Astrocyte of the cerebellum (primary cell): ENCODE measurements around the gene SDSL.

Experiments used
- DNase-seq: peaks from one replicate; pipeline ENCODE4 v3.0.0-alpha.2; 2011; ENCODE audit warnings: low read depth
- H3K4me3 ChIP-seq: 2 replicates; pipeline ENCODE4 v1.5.1; 2011; ENCODE audit warnings: mild to moderate bottlenecking, low read depth, low read length, moderate library complexity
- in situ Hi-C: cut with HindIII; loops from 2 replicates; pipeline ENCODE4 v1.10.0; 2017; ENCODE audit warnings: low sequenced_read_pairs
- TF ChIP-seq, protein P1 (sequence below): IDR thresholded peaks from 2 replicates; pipeline ENCODE4 v1.5.1; 2012; ENCODE audit warnings: low read length, low read depth, moderate library complexity, mild to moderate bottlenecking; ENCODE audit errors: missing control alignments

SDSL gene

DNA sequence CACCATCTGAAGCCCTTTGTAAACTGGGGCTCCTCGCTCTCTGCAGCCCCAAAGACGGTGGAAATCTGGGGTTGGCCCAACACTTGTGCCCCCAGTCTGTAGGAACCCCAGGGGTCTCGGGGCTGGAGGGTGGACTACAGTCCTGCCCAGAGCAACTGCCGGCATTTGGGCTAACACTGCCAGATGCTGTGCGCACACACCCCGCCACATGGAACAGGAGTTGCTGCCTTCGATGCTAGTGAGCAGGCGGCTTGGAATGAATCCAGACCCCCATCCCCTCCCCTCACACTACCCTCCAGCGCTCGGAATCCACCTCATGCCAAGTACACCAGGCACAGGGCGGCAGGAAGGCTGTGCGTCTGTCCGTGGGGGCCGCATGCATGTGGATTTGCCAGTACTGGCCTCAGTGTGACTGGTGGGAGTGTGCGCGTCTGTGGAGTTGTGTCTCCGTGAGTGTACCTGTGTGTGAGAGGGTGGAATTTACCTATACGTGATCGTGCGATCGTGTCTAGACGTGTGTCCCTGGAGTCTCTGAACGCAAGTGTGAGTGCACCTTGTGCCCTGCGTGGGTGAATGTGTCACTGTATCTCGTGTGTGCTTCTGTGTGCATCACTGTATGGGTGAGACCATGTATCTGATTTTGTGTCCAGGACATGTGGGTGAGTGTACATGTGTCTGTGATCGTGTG, 44.4 kb downstream of the SDSL start:
- in situ Hi-C loops = no loop called here
- TF ChIP-seq, protein P1, sequence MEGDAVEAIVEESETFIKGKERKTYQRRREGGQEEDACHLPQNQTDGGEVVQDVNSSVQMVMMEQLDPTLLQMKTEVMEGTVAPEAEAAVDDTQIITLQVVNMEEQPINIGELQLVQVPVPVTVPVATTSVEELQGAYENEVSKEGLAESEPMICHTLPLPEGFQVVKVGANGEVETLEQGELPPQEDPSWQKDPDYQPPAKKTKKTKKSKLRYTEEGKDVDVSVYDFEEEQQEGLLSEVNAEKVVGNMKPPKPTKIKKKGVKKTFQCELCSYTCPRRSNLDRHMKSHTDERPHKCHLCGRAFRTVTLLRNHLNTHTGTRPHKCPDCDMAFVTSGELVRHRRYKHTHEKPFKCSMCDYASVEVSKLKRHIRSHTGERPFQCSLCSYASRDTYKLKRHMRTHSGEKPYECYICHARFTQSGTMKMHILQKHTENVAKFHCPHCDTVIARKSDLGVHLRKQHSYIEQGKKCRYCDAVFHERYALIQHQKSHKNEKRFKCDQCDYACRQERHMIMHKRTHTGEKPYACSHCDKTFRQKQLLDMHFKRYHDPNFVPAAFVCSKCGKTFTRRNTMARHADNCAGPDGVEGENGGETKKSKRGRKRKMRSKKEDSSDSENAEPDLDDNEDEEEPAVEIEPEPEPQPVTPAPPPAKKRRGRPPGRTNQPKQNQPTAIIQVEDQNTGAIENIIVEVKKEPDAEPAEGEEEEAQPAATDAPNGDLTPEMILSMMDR = no peak
- DNase-seq = no peak
- H3K4me3 ChIP-seq = no peak overlapping the region

- no peak for DNase-seq
- in situ Hi-C loops = no loop called here
- TF ChIP-seq, protein P1 = no peak
- peak overlapping the region; percentile 19 for H3K4me3 ChIP-seq
Observed at GRCh38 chr12:113467142-113467501, 44.9 kb downstream of the SDSL start.

DNA sequence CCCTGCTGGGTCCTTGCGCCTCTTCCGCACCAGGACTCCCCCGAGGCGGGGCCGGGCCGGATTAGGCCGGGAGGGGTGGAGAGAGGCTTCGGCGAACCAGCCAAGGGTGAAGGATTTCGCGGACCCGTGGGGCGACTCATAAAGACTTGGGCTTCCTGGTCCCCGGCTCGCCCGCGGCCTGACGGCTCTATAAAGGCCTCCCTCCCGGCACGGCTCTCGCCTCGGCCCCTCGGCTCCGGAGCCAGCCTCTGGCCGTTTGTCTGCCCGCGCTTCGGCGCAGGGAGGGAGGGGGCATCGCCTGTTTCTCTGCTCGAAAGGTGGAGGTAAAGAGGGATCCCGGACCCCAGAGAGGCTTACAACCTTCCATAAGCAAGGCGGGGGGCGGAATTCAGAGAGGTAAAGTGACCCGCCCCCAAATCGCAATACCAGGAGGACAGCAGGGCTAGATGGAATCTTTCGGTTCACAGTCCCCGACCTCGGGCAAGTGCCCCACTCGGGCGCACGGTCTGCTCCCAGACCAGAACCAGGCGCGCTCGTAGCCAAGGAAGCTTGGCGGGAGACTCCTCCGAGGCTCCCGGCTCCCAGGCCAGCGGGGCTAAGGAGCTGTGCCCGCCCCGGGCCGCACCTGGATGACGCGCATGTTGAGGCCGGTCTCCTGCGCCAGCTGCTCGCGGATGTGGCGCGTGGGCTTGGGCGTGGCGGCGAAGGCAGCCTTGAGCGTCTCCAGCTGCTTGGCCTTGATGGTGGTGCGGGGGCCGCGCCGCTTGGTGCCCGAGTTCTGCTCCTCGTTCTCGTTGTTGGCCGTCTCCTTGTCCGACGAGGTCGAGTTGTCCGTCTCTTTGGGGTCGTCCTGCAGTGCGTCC, 45.6 kb downstream of the SDSL start:
- no peak for DNase-seq
- H3K4me3 ChIP-seq = peak overlapping the region; percentile 19
- TF ChIP-seq, protein P1 = no peak
- in situ Hi-C loops = no loop called here

- DNase-seq = no peak
- in situ Hi-C loops = no loop called here
- TF ChIP-seq, protein P1 = no peak
- H3K4me3 ChIP-seq = no peak overlapping the region
Observed at GRCh38 chr12:113468365-113469223, 46.4 kb downstream of the SDSL start.

DNA sequence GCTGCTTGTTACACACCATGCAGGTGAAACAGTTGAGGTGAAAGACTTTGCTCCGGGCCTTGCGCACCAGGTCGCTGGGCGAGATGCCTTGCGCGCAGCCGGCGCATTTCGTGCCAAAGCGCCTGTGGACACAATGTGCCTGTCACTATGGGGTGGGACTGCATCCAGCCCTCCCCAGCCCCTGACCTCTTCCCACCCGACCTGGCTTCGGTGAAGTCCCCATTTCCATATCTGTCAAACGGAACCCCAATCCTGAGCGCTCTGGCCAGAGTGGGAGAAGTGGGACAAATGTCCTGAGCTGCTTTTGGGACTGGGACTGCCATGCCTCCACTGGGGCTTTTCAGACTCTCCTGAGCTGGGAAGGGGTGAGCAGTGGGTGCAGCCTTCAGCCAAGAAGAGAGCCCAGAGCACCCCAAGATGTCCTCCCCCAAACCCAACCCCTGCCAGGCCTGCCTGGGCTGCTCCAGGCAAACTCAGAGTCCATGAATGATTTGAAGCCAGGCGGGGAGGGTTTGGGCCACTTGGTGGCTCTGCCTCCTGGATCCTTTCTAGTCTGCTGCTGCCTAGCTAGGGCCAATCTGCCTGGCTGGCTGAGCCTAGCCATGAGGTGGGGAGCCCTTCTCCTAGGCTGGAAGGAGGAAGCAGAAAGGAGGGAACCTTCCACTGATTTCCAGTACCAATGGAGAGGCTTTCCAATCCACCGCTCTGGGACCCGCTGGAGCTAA, 47.2 kb downstream of the SDSL start:
- no peak for DNase-seq
- in situ Hi-C loops = no loop called here

More for the DNA sequence above, 47.2 kb downstream of the SDSL start:
- no peak overlapping the region for H3K4me3 ChIP-seq
- TF ChIP-seq, protein P1 = no peak
